ENCODE measurements around the gene NLN.

GRCh38 chr5:65696892-65697291 is 25.1 kb upstream of the NLN start:
- TF ChIP-seq, protein P1, sequence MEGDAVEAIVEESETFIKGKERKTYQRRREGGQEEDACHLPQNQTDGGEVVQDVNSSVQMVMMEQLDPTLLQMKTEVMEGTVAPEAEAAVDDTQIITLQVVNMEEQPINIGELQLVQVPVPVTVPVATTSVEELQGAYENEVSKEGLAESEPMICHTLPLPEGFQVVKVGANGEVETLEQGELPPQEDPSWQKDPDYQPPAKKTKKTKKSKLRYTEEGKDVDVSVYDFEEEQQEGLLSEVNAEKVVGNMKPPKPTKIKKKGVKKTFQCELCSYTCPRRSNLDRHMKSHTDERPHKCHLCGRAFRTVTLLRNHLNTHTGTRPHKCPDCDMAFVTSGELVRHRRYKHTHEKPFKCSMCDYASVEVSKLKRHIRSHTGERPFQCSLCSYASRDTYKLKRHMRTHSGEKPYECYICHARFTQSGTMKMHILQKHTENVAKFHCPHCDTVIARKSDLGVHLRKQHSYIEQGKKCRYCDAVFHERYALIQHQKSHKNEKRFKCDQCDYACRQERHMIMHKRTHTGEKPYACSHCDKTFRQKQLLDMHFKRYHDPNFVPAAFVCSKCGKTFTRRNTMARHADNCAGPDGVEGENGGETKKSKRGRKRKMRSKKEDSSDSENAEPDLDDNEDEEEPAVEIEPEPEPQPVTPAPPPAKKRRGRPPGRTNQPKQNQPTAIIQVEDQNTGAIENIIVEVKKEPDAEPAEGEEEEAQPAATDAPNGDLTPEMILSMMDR (IDR thresholded peaks at IDR 0.05; ENCODE audit: borderline replicate concordance, extremely low read depth, low read length, poor library complexity, severe bottlenecking) = no peak
- no peak for TF ChIP-seq EZH2 (IDR thresholded peaks at IDR 0.05; ENCODE audit: borderline replicate concordance, low read depth, low read length, severe bottlenecking)

Measured in DND-41 (cell line).